Esophagus (tissue), 2 donors: Measurements from ENCODE around the gene SND1. TPM values are rescaled to one million over a fixed set of nuclear protein-coding genes. Genes with fewer than 3 reads are reported as not detected.

Experiments used
- H3K27ac ChIP-seq, 2 donors: one replicate each; pipeline ENCODE4 v1.5.1; 2013; ENCODE audit warnings: low read depth in 2 of 2, mild to moderate bottlenecking in 2 of 2, inconsistent platforms in 1 of 2, low read length in 1 of 2, moderate library complexity in 1 of 2
- H3K27me3 ChIP-seq, 2 donors: one replicate each; pipeline ENCODE4 v1.6.1; 2013; ENCODE audit warnings: low read length in 2 of 2, control low read depth in 1 of 2, mild to moderate bottlenecking in 1 of 2; ENCODE audit not compliant: insufficient read depth in 2 of 2, control insufficient read depth in 1 of 2
- H3K36me3 ChIP-seq, 2 donors: one replicate each; pipeline ENCODE4 v1.6.1; 2013; ENCODE audit warnings: low read length in 1 of 2; ENCODE audit not compliant: control insufficient read depth in 2 of 2, insufficient read depth in 2 of 2
- H3K4me1 ChIP-seq, 2 donors: one replicate each; pipeline ENCODE4 v1.6.1; 2013; ENCODE audit warnings: low read length in 1 of 2; ENCODE audit not compliant: control insufficient read depth in 2 of 2, insufficient read depth in 2 of 2
- H3K4me3 ChIP-seq, 2 donors: one replicate each; pipeline ENCODE4 v1.5.1; 2013; ENCODE audit warnings: low read length in 2 of 2, mild to moderate bottlenecking in 2 of 2, low read depth in 1 of 2, moderate library complexity in 1 of 2
- H3K9me3 ChIP-seq, 2 donors: one replicate each; pipeline ENCODE4 v1.6.1; 2013; ENCODE audit warnings: mild to moderate bottlenecking in 2 of 2, low read depth in 1 of 2, low read length in 1 of 2, moderate library complexity in 1 of 2; ENCODE audit not compliant: control insufficient read depth in 2 of 2, insufficient read depth in 1 of 2
- WGBS, 2 donors: extraction: QIAGEN DNeasy Blood & Tissue Kit; methylation state at CpG; one replicate each; pipeline ENCODE4 v1.1.7; 2013; 5-methylcytosine and 5-hydroxymethylcytosine counted together
- polyA plus RNA-seq, 2 donors: library from polyadenylated mRNA; stranded (reverse); fragments of 200-250 nt; gene quantifications; one replicate each; pipeline ENCODE4 v1.2.3, GENCODE V29; 2013
- donor health status: healthy with polysubstance abuse.
- donor health status: Bipolar disorder and iron deficiency.

Gene SND1
- polyA plus RNA-seq, 2 donors: 23.1 to 44.4 TPM

DNA sequence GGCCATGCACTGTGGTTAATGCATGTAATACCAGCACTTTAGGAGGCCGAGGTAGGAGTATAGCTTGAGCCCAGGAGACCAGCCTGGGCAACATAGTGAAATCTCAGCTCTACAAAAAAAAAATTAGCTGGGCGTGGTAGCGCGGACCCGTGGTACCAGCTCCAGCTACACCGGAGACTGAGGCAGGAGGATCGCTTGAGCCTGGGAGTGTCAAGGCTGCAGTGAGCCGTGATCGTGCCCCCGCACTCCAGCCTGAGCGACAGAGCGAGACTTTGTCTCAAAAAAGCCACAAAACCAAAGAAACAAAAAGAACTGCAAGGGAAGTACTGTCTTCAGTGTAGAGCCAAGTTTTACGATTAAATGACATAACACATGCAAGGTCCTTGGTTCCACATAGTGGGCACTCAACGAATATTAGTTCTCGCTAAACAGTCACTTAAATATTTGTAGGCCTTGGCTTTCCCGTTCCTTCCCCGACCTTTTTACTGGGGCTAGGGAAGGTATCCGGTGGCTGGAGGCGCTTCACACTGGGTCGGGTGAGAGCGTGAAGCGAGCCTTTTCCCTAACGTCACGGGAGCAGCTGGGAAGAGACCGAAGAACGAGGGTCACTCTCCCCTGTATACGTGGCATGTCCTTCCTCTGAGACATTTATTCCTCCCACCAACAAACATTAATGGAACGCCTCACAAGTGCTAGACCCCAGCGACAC lies 993 bp upstream of the SND1 start:
- Histone ChIP-seq H3K27ac (peak overlapping the region; percentile 96 to 98), H3K27me3 (no peaks in the 10 kb centered on the region), H3K4me3 (peak overlapping the region; percentile 74 to 98), H3K9me3 (no peaks in the 10 kb centered on the region), H3K4me1 (no peaks in the 10 kb centered on the region), H3K36me3 (no peaks in the 10 kb centered on the region)
- 44 to 50% methylated on average over 29 of the region's 29 CpGs for WGBS, 2 donors

DNA sequence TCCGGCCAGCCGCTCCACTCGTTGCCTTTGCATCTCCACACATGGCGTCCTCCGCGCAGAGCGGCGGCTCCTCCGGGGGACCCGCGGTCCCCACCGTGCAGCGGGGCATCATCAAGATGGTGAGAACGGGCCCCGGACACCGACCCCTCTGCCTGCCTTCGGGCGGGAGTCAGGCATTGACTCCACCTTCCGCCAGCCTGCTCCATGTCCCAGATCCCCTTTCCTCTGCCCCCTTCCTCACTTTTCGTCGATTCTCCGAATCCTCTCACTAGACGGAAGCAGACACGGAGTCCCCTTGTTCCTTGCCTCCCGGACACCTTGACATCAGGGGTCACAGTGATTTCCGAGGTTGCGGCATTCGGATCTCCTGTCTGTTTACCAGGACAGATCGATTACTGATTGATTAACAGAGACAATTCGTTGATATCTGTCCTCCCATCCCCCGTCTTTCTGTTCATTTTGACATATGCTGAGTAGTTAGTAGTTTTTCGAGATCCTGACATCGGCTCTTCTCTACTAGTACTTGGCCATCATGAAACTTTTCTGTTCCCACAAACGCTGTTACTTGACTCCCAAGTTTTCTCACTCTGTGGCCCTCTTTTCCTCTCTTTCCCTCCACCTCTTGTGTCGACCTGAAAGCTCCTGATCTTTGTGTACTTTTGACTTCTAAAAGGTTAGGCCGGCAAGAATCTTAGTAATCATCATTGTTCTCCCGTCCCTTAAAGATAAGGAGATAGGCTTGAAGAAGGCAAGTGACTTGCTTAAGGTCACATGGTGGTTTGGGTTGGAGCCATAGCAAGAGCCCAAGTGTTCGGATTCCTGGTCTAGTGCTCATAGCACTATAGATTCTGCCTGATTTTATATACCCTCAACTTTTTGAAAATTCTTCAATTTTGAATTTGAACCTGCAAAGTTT lies 597 bp downstream of the SND1 start:
- Histone ChIP-seq H3K36me3 (no peaks in the 10 kb centered on the region), H3K9me3 (no peaks in the 10 kb centered on the region), H3K27me3 (no peaks in the 10 kb centered on the region), H3K27ac (peak overlapping the region; percentile 83 to 93), H3K4me1 (no peaks in the 10 kb centered on the region), H3K4me3 (peak overlapping the region; percentile 91 to 98)
- 1 to 2% methylated on average over 36 to 38 of the region's 38 CpGs for WGBS, 2 donors

DNA sequence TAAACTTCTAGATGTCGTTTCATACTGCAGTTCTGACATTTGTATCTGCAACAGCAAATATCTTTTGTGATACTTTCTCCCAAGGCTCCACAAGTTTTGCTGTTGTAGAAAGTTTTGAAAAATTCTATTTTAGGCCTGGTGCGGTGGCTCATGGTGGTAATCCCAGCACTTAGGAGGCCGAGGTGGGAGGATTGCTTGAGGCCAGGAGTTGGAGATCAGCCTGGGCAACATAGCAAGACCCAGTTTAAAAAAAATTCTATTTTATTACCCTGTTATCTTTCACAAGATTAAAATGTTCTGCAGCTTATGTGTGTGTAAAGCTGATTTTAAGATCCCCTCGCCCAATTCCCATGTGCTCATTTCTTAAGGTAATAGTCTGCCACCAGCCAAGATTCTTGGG lies 1.4 kb downstream of the SND1 start:
- Histone ChIP-seq H3K27me3 (no peaks in the 10 kb centered on the region), H3K36me3 (no peaks in the 10 kb centered on the region), H3K4me3 (peak overlapping the region in 1 of 2 donors; percentile 98), H3K27ac (no peak overlapping the region), H3K4me1 (no peaks in the 10 kb centered on the region), H3K9me3 (no peaks in the 10 kb centered on the region)
- 79 to 92% methylated on average over 4 of the region's 4 CpGs for WGBS, 2 donors

DNA sequence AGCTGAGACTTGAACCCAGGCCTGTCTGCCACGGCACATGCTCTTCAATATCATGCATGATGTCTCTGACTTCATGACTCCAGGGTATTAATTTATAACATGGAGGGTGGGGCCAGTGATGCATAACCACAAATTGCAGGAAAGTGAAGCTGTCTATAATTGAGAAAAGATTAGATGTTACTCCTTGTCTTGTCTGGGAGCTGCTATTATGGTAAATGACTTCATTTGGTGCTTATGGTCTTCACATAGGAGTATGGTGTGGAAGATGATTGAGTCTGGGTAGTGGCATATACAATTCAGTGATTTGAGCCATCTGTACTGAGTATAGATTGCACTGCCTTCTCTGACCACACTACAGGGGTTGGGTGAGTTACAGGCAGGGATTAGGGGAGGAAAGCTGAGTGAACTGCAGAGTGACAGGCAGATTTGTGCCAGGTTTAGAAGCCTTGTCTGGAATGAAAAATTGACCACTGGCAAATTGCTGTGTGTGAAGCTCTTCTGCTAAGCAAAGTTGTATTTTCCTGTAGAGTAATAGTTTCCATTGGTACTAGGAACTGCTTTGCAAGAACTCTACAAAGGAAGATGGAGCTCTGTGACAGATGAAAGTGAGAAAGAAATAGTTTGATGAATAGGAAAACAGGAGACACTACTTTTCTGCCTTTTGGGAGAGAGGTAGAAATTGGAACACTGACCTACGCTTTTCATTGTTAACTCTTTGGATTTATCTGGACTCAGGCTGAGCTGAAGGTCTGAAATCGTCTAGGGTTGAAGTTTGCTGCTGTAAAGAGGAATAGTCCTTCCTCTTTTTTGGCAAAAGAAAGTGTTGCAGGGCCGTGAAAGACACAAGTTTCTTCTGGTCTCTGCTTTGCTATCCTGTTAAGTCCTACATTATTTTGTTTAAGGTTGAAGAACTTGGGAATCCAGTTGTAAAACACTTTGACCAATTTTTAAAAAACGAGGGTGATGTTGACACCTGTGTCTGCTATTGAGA lies 2.7 kb downstream of the SND1 start:
- Histone ChIP-seq H3K9me3 (no peaks in the 10 kb centered on the region), H3K4me3 (no peak overlapping the region), H3K27ac (no peak overlapping the region), H3K4me1 (no peaks in the 10 kb centered on the region), H3K36me3 (no peaks in the 10 kb centered on the region), H3K27me3 (no peaks in the 10 kb centered on the region)
- 61 to 62% methylated on average over 5 of the region's 5 CpGs for WGBS, 2 donors

DNA sequence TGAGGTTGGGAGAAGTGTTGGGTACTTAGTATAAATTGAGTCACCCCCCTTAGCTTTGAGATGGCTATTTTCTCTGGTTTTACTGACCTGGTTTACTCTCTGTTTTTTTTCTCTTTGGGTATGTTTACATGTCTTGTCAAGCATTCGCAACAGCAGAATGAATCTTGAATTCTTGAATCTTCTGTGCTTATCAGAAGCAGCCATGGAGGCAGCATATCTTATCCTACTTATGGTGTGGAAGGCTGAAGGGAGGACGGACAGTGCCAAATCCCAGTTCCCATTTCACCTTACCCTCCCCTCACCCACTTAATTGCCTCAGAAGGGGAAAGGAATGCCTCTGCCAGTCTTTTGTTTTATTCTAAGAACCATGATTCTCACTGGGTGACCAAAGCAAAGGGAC lies 3.7 kb downstream of the SND1 start:
- 64 to 83% methylated on average over 2 of the region's 2 CpGs for WGBS, 2 donors
- H3K4me1 ChIP-seq: no peaks in the 10 kb centered on the region
- no peaks in the 10 kb centered on the region for H3K27me3 ChIP-seq
- H3K4me3 ChIP-seq: no peak overlapping the region
- no peak overlapping the region for H3K27ac ChIP-seq
- no peaks in the 10 kb centered on the region for H3K9me3 ChIP-seq
- H3K36me3 ChIP-seq: no peaks in the 10 kb centered on the region

DNA sequence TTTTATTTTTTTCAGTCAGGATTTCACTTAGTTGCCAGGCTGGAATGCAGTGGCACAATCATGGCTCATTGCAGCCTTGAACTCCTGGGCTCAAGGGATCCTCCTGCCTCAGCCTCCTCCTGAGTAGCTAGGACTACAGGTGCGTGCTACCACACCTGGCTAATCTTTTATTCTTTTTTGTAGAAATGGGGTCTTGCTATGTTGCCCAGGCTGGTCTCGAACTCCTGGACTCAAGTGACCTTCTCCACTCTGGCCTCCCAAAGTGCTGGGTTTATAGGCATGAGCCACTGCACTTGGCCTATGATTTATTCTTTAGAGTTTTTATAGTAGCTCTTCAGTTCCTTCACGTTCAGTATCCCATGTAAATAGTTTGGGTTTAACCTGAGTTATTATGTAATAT lies 5.5 kb downstream of the SND1 start:
- Histone ChIP-seq H3K36me3 (no peaks in the 10 kb centered on the region), H3K4me3 (no peak overlapping the region), H3K27me3 (no peaks in the 10 kb centered on the region), H3K9me3 (no peaks in the 10 kb centered on the region), H3K27ac (no peak overlapping the region), H3K4me1 (no peaks in the 10 kb centered on the region)
- 88 to 90% methylated on average over 3 of the region's 3 CpGs for WGBS, 2 donors

DNA sequence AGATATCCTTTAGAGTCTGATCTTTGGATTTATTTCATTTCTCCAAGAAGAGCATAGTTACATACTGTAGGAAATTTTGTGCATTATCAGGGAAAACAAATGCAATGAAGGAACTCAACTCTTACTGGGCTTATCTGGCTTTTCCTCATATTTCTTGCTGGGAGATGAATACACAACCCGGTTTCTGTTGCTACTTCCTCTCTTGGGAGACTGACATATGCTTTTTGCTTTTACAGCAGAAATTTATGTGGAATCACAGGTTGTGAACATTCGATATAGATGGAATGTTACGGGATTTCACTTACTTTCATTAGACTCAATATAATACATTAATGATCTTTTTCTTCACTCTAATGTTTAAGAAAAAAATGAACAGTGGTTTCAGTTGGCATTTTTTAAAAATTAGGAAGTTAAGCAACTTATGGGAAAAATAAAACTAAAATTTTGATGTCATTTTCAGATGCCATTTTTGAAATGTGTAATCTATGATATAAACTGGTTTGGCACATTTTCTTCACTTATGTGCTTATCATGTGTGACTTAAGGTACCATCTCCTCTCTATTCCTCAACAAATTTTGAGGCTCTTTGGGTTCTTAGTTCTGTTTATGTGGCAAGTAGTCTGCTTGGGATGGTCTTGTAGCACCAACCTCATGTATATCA lies 7.1 kb downstream of the SND1 start:
- Histone ChIP-seq H3K36me3 (no peaks in the 10 kb centered on the region), H3K27ac (no peak overlapping the region), H3K27me3 (no peaks in the 10 kb centered on the region), H3K4me1 (no peaks in the 10 kb centered on the region), H3K9me3 (no peaks in the 10 kb centered on the region), H3K4me3 (no peak overlapping the region)
- whole genome bisulfite sequencing, 2 donors: 79 to 83% methylated on average over 3 of the region's 3 CpGs

DNA sequence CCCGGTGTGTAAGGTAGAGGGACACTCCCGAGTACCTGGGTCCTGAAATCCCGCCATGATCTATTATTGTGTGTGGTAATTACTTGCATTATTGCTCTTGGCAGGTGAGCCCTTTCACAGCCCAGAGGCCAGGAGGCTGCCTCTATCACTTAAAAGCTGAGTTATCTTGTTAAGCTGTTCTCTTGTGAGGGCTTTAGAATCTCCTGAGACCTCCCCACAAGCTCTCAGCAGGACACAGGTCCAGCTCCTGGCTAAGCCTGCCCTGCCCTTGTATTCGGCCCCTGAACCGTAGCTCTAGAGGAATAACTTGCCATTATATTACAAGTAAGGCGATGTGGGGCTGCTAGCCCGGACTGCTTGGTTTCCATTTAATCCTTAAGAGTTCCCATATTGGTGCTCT lies 13.9 kb downstream of the SND1 start:
- Histone ChIP-seq H3K36me3 (no peaks in the 10 kb centered on the region), H3K4me1 (peaks cover 0 to 2% of the 10 kb centered on the region in 2 donors)
- 79 to 83% methylated on average over 7 of the region's 7 CpGs for WGBS, 2 donors

DNA sequence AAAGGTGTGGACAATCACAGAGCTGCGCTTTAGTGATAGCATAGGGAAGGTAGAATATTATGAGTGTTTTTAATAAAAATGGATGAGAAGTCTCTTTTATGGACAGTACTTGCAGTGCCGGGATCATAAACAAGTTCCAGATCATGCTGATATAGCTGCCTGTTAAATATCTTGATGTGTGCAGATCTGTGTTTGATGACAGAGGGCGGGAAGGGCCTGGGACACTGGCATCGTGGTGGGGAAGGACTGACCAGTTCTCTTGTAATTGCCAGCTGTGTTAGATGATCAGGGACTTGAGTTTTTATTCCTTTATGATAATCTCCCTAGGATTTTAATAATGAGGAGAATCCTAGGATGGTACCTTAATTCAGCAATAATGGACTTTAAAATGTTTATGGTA lies 14.6 kb downstream of the SND1 start:
- no peak overlapping the region for H3K27ac ChIP-seq
- WGBS, 2 donors: 83 to 84% methylated on average over 4 of the region's 4 CpGs
- no peaks in the 10 kb centered on the region for H3K27me3 ChIP-seq
- H3K36me3 ChIP-seq: no peaks in the 10 kb centered on the region
- no peak overlapping the region for H3K4me3 ChIP-seq
- peaks cover 0 to 2% of the 10 kb centered on the region in 2 donors for H3K4me1 ChIP-seq
- H3K9me3 ChIP-seq: no peaks in the 10 kb centered on the region

More for the DNA sequence above, 13.9 kb downstream of the SND1 start:
- no peaks in the 10 kb centered on the region for H3K27me3 ChIP-seq
- H3K27ac ChIP-seq: no peak overlapping the region
- no peak overlapping the region for H3K4me3 ChIP-seq
- H3K9me3 ChIP-seq: no peaks in the 10 kb centered on the region
